Measurements from ENCODE around the gene C16orf89. TPM values are rescaled to one million over a fixed set of nuclear protein-coding genes. Genes with fewer than 3 reads are reported as not detected.

The C16orf89 gene
- total RNA-seq, 1 experiment from 2014 or later = not detected

- Mint-ChIP-seq H3K4me1 (ENCODE audit: insufficient read depth, unreplicated experiment) (peaks cover 21% of the 10 kb centered on the region), H3K4me3 (ENCODE audit: unreplicated experiment) (no peak overlapping the region), H3K27me3 (ENCODE audit: insufficient read depth, unreplicated experiment) (peaks cover 7% of the 10 kb centered on the region), H3K27ac (ENCODE audit: low read depth, unreplicated experiment) (no peak overlapping the region), H3K36me3 (ENCODE audit: insufficient read depth, unreplicated experiment) (no peaks in the 10 kb centered on the region), H3K9me3 (ENCODE audit: unreplicated experiment) (no peaks in the 10 kb centered on the region)
- intact Hi-C loops (cut with micrococcal nuclease) = loop anchor here (2.0 kb wide), 1 partner anchor 57 kb away; no protein-coding TSS in a partner anchor
- no peak for DNase-seq (ENCODE audit: unreplicated experiment)
- POLR2A ChIA-PET = no interaction called here
- no TSS peak for BruUV-seq (replicated peaks)
- no peak for TF ChIP-seq CTCF (IDR thresholded peaks at IDR 0.05; ENCODE audit: unreplicated experiment)
- CTCF ChIA-PET = interaction anchor here (0.6 to 1.3 kb wide), 3 partner anchors 12 to 489 kb away, joined by 3 to 5 read pairs (median 5); no protein-coding TSS in a partner anchor
Observed at GRCh38 chr16:5035909-5036227, 29.9 kb downstream of the C16orf89 start.

GRCh38 chr16:5034167-5034523, 31.6 kb downstream of the C16orf89 start:
- Mint-ChIP-seq H3K27me3 (ENCODE audit: insufficient read depth, unreplicated experiment) (no peaks in the 10 kb centered on the region), H3K36me3 (ENCODE audit: insufficient read depth, unreplicated experiment) (no peaks in the 10 kb centered on the region), H3K9me3 (ENCODE audit: unreplicated experiment) (no peaks in the 10 kb centered on the region), H3K4me1 (ENCODE audit: insufficient read depth, unreplicated experiment) (peaks cover 21% of the 10 kb centered on the region), H3K4me3 (ENCODE audit: unreplicated experiment) (peak overlapping the region; percentile 84), H3K27ac (ENCODE audit: low read depth, unreplicated experiment) (peak overlapping the region; percentile 73)
- TF ChIP-seq CTCF (IDR thresholded peaks at IDR 0.05; ENCODE audit: unreplicated experiment) = no peak
- ChIA-PET POLR2A (interaction anchor here (0.5 to 2.8 kb wide), 11 partner anchors 10 to 489 kb away, joined by 3 to 17 read pairs (median 3); partner anchors contain the start of genes ALG1, NUDT16L1 and SEC14L5), CTCF (interaction anchor here (0.7 to 0.9 kb wide), 2 partner anchors 10 to 495 kb away, joined by 3 read pairs; no protein-coding TSS in a partner anchor)
- TSS peak; percentile 86 for BruUV-seq (replicated peaks)
- no peak for DNase-seq (ENCODE audit: unreplicated experiment)
- intact Hi-C loops (cut with micrococcal nuclease) = loop anchor here (2.0 kb wide), 1 partner anchor 59 kb away; no protein-coding TSS in a partner anchor

DNA sequence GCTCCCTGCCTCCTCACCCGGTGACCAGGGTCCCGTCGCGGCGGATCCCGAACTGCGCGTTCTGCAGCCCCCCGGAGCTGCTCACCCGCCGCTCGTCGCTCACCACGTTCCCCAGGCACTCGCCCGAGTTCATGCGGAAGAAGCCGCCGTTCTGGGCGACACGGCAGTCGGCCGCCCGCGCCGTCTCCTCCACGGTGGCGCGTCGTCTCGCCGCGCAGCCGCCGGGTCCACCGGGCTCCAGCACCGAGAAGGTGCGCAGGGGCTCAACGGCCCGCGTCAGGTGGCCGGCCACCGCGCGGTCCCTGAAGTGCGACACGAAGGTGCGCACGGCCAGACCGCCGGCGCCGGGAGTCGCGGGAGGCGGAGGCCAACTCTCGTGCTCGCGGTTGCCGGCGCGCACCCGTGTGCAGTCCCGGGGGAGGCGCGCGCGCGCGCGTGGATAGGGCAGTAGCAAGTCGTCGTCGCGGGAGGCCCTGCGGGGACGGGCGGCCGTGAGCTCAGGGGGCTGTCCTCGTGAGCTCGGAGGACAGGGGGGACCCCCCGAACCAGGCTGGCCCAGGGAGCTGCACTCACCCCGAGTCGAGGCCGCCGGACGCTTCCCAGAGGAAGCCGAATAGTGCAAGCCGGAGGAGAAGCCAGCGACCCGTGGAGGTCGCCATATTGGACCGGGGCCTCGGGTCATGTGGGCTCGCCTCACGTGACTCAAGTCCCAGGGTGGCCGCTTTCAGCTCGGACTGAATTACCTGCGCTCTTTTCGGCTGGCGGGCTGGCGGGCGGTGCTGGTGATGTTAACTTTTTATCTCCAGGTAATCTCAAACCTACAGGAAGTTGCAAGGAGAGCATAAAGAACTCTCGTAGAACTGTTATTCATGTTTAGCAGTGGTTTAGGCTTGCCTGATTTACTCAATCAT, 32.2 kb downstream of the C16orf89 start, which contains the start of gene NAGPA:
Gene NAGPA, minus strand, starts transcription at position 680 of the 911 bp plus-strand sequence. Its CDS starts 21 bp downstream, at position 659.
- ChIA-PET POLR2A (interaction anchor here (0.7 to 2.8 kb wide), 9 partner anchors 9 to 340 kb away, joined by 3 to 17 read pairs (median 3); partner anchors contain the start of genes ALG1, NUDT16L1 and SEC14L5), CTCF (interaction anchor here (0.5 to 0.9 kb wide), 4 partner anchors 59 to 905 kb away, joined by 3 to 4 read pairs (median 3); no protein-coding TSS in a partner anchor)
- Mint-ChIP-seq H3K27me3 (ENCODE audit: insufficient read depth, unreplicated experiment) (no peaks in the 10 kb centered on the region), H3K27ac (ENCODE audit: low read depth, unreplicated experiment) (peak within 1 kb of the TSS; percentile 73), H3K36me3 (ENCODE audit: insufficient read depth, unreplicated experiment) (no peaks in the 10 kb centered on the region), H3K4me1 (ENCODE audit: insufficient read depth, unreplicated experiment) (peaks cover 21% of the 10 kb centered on the region), H3K9me3 (ENCODE audit: unreplicated experiment) (no peaks in the 10 kb centered on the region), H3K4me3 (ENCODE audit: unreplicated experiment) (peak within 1 kb of the TSS; percentile 84)
- intact Hi-C loops (cut with micrococcal nuclease) = loop anchor here (2.0 kb wide), 1 partner anchor 59 kb away; no protein-coding TSS in a partner anchor
- no peak for TF ChIP-seq CTCF (IDR thresholded peaks at IDR 0.05; ENCODE audit: unreplicated experiment)
- BruUV-seq (replicated peaks) = no TSS peak
- DNase-seq (ENCODE audit: unreplicated experiment) = peak; percentile 82

- H3K4me3 Mint-ChIP-seq (ENCODE audit: unreplicated experiment) = peak overlapping the region; percentile 84
- intact Hi-C loops (cut with micrococcal nuclease) = no loop called here
- ChIA-PET POLR2A (interaction anchor here (0.9 to 2.8 kb wide), 4 partner anchors 9 to 339 kb away, joined by 3 to 17 read pairs (median 8); partner anchors contain the start of genes ALG1 and NUDT16L1), CTCF (interaction anchor here (0.5 to 0.9 kb wide), 2 partner anchors 59 to 904 kb away, joined by 3 to 4 read pairs; no protein-coding TSS in a partner anchor)
- peaks cover 21% of the 10 kb centered on the region for H3K4me1 Mint-ChIP-seq (ENCODE audit: insufficient read depth, unreplicated experiment)
- no peak for DNase-seq (ENCODE audit: unreplicated experiment)
- H3K27me3 Mint-ChIP-seq (ENCODE audit: insufficient read depth, unreplicated experiment) = no peaks in the 10 kb centered on the region
- BruUV-seq (replicated peaks) = TSS peak; percentile 43
- no peaks in the 10 kb centered on the region for H3K9me3 Mint-ChIP-seq (ENCODE audit: unreplicated experiment)
- H3K36me3 Mint-ChIP-seq (ENCODE audit: insufficient read depth, unreplicated experiment) = no peaks in the 10 kb centered on the region
- peak overlapping the region; percentile 46 for H3K27ac Mint-ChIP-seq (ENCODE audit: low read depth, unreplicated experiment)
- no peak for TF ChIP-seq CTCF (IDR thresholded peaks at IDR 0.05; ENCODE audit: unreplicated experiment)
Observed at GRCh38 chr16:5032748-5033167, 33.0 kb downstream of the C16orf89 start.

Data from MCF 10A (cell line).